ENCODE data around the gene PIK3C2A.

PIK3C2A gene

GRCh38 chr11:17161515-17161914, 46.3 kb downstream of the PIK3C2A start:
- peak; percentile 59 for DNase-seq

- DNase-seq, result no peak
Measured at GRCh38 chr11:17159441-17159840, 48.3 kb downstream of the PIK3C2A start.
